ENCODE results near the gene ASCC1. TPM values are rescaled to one million over a fixed set of nuclear protein-coding genes. Genes with fewer than 3 reads are reported as not detected.

ASCC1 gene
- total and polyA plus RNA-seq, 2 experiments from 2014 or later: 13.7 to 37.2 TPM

- no peak overlapping the region for H3K4me3 Mint-ChIP-seq
- H2AFZ ChIP-seq: no peak overlapping the region
- H3K4me3 ChIP-seq: no peak overlapping the region
- H4K20me1 ChIP-seq (replicated peaks; ENCODE audit: insufficient read depth): no peaks in the 10 kb centered on the region
- H3K4me2 ChIP-seq: no peak overlapping the region
- no peak overlapping the region for H3K27ac Mint-ChIP-seq
- peaks cover 4% of the 10 kb centered on the region; the same call in 1 of the 3 replicates for H3K4me1 Mint-ChIP-seq
- no peaks in the 10 kb centered on the region for H3K36me3 Mint-ChIP-seq (ENCODE audit: low read depth)
- ATAC-seq (no peak), DNase-seq (ENCODE audit: low spot score) (no peak)
- H3K27ac ChIP-seq (ENCODE audit: low read depth): no peak overlapping the region
- H3K4me1 ChIP-seq (ENCODE audit: insufficient read depth): no peaks in the 10 kb centered on the region
- no peaks in the 10 kb centered on the region for H3K9me2 ChIP-seq (ENCODE audit: insufficient read depth)
- H3K27me3 ChIP-seq (ENCODE audit: insufficient read depth): no peaks in the 10 kb centered on the region
- H3K36me3 ChIP-seq (ENCODE audit: insufficient read depth): no peaks in the 10 kb centered on the region
- peaks cover 4% of the 10 kb centered on the region; the same call in 1 of the 3 replicates for H3K9me3 Mint-ChIP-seq
- H3K27me3 Mint-ChIP-seq (ENCODE audit: insufficient read depth, low read depth, poor library complexity): peaks cover 3% of the 10 kb centered on the region
- no peak for TF ChIP-seq ZNF331 (CRISPR knock-in tag; IDR thresholded peaks at IDR 0.05; ENCODE audit: low read depth)
- no peak for TF ChIP-seq POLR2AphosphoS5 (IDR thresholded peaks at IDR 0.05; ENCODE audit: low read depth)
- TF ChIP-seq EZH2 (IDR thresholded peaks at IDR 0.05; ENCODE audit: low read depth, unreplicated experiment): no peak
- H3K79me2 ChIP-seq (replicated peaks; ENCODE audit: insufficient read depth): no peaks in the 10 kb centered on the region
- no peaks in the 10 kb centered on the region for H3F3A ChIP-seq (replicated peaks; ENCODE audit: low read depth)
Observed at GRCh38 chr10:72053690-72054089, 162.4 kb downstream of the ASCC1 start.

DNA sequence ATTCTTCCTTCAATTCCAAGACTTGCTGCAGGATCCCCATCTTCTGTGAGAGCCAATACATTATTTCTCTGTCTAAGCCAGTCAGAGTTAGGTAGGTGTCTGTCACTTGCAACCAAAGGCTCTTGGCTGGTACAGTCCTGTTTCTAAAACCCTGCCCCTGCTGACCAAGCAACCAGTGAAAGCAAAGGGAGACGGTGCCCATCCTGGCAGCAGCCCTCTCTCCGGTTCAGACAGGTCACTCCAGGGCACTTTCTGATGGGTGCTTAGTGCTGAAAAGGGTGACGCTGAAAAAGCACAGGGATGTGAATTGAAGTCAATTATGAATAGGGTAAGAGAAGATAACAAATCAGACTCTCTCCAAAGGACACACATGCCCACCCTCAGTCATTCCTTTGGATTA is 165.2 kb downstream of the ASCC1 start:
- Histone ChIP-seq H3K4me1 (ENCODE audit: insufficient read depth) (no peaks in the 10 kb centered on the region), H3K27ac (ENCODE audit: low read depth) (no peak overlapping the region), H3K36me3 (ENCODE audit: insufficient read depth) (no peaks in the 10 kb centered on the region), H3K9me2 (ENCODE audit: insufficient read depth) (no peaks in the 10 kb centered on the region), H3K4me3 (no peak overlapping the region), H3F3A (replicated peaks; ENCODE audit: low read depth) (no peaks in the 10 kb centered on the region), H3K4me2 (no peak overlapping the region), H2AFZ (peak overlapping the region; percentile 21; the same call in 1 of the 2 replicates), H3K79me2 (replicated peaks; ENCODE audit: insufficient read depth) (no peaks in the 10 kb centered on the region), H3K27me3 (ENCODE audit: insufficient read depth) (no peaks in the 10 kb centered on the region), H4K20me1 (replicated peaks; ENCODE audit: insufficient read depth) (no peaks in the 10 kb centered on the region)
- ATAC-seq: no peak
- no peak for DNase-seq (ENCODE audit: low spot score)
- H3K4me3 Mint-ChIP-seq: no peak overlapping the region
- peaks cover 4% of the 10 kb centered on the region; the same call in 1 of the 3 replicates for H3K9me3 Mint-ChIP-seq
- no peak overlapping the region for H3K27ac Mint-ChIP-seq
- no peaks in the 10 kb centered on the region for H3K36me3 Mint-ChIP-seq (ENCODE audit: low read depth)
- H3K27me3 Mint-ChIP-seq (ENCODE audit: insufficient read depth, low read depth, poor library complexity): peaks cover 6% of the 10 kb centered on the region
- H3K4me1 Mint-ChIP-seq: peaks cover 5% of the 10 kb centered on the region
- no peak for TF ChIP-seq NANOG (IDR thresholded peaks at IDR 0.05; ENCODE audit: borderline replicate concordance)
- TF ChIP-seq CREB1 (CRISPR knock-in tag; IDR thresholded peaks at IDR 0.05; ENCODE audit: low read depth): no peak
- TF ChIP-seq POLR2AphosphoS5 (IDR thresholded peaks at IDR 0.05; ENCODE audit: low read depth): no peak
- no peak for TF ChIP-seq ZNF462 (CRISPR knock-in tag; IDR thresholded peaks at IDR 0.05)
- no peak for TF ChIP-seq EZH2 (IDR thresholded peaks at IDR 0.05; ENCODE audit: low read depth, unreplicated experiment)
- TF ChIP-seq, protein P1, sequence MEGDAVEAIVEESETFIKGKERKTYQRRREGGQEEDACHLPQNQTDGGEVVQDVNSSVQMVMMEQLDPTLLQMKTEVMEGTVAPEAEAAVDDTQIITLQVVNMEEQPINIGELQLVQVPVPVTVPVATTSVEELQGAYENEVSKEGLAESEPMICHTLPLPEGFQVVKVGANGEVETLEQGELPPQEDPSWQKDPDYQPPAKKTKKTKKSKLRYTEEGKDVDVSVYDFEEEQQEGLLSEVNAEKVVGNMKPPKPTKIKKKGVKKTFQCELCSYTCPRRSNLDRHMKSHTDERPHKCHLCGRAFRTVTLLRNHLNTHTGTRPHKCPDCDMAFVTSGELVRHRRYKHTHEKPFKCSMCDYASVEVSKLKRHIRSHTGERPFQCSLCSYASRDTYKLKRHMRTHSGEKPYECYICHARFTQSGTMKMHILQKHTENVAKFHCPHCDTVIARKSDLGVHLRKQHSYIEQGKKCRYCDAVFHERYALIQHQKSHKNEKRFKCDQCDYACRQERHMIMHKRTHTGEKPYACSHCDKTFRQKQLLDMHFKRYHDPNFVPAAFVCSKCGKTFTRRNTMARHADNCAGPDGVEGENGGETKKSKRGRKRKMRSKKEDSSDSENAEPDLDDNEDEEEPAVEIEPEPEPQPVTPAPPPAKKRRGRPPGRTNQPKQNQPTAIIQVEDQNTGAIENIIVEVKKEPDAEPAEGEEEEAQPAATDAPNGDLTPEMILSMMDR (conservative IDR thresholded peaks at IDR 0.05; ENCODE audit: low read depth in 2 of 2): no peak
- TF ChIP-seq STAT1 (IDR thresholded peaks at IDR 0.05; ENCODE audit: unreplicated experiment): no peak
- TF ChIP-seq JUNB (IDR thresholded peaks at IDR 0.05; ENCODE audit: unreplicated experiment): no peak

Measured in GM23338 (cell line).